HepG2 (cell line): Measurements from ENCODE around the gene IGSF8. TPM values are rescaled to one million over a fixed set of nuclear protein-coding genes. Genes with fewer than 3 reads are reported as not detected.

Source experiments
- ATAC-seq: fragments of 200-7000 bp; cut with Tn5 transposase; 3 replicates; pipeline ENCODE4 v1.9.1; 2020; ENCODE audit warnings: mild to moderate bottlenecking, moderate library complexity
- BruUV-seq: library from RNA; stranded (reverse); fragments of 400-500 nt; replicated peaks from 2 replicates; lab custom pipeline; 2021; lab: Mats Ljungman, UMichigan
- CTCF ChIA-PET: fragments of 300-600 bp; formaldehyde crosslinking; extraction: SDS; loops from one replicate; lab custom pipeline; 2021; ENCODE audit warnings: low total read pairs, inconsistent platforms, low intra/inter-chr PET ratio; lab: Yijun Ruan, JAX
- POLR2A ChIA-PET: fragments of 350-600 bp; sonication (Branson Sonifier 250); formaldehyde crosslinking; loops from one replicate; lab custom pipeline; 2020; ENCODE audit warnings: antibody characterized with exemption, inconsistent platforms; lab: Yijun Ruan, JAX
- DNase-seq: peaks from one replicate; pipeline ENCODE4 v3.0.0-alpha.2; 2015; ENCODE audit warnings: low spot score
- FAIRE-seq: peaks from 3 replicates; lab custom pipeline; 2011; peaks lifted over from hg19 to GRCh38; lab: Jason Lieb, UNC
- H2AFZ ChIP-seq: one replicate; pipeline ENCODE4 v1.6.1; 2011; ENCODE audit warnings: low read length, inconsistent platforms
- H3K27ac ChIP-seq: fragments of 300-600 bp; 3 replicates; pipeline ENCODE4 v1.8.0; 2011; ENCODE audit warnings: mixed run types, mild to moderate bottlenecking, mixed read lengths, low read length, inconsistent platforms; ENCODE audit not compliant: insufficient read depth; ENCODE audit errors: extremely low read length
- H3K27me3 ChIP-seq, 2 experiments: fragments of 200-600 bp in 1 of 2; 2 replicates in 1 of 2; 3 replicates in 1 of 2; pipeline versions ENCODE4 v1.6.0 to v1.8.0; 2011; ENCODE audit warnings: low read length in 2 of 2, mild to moderate bottlenecking in 2 of 2, moderate library complexity in 2 of 2, inconsistent platforms in 1 of 2; ENCODE audit not compliant: insufficient read depth in 2 of 2, control insufficient read depth in 1 of 2
- H3K36me3 ChIP-seq, 2 experiments: fragments of 200-600 bp in 1 of 2; replicated peaks in 1 of 2; 2 replicates in 1 of 2; 3 replicates in 1 of 2; pipeline versions ENCODE4 v1.5.1 to v1.8.0; 2011; ENCODE audit warnings: low read length in 2 of 2, inconsistent platforms in 1 of 2; ENCODE audit not compliant: insufficient read depth in 2 of 2, control insufficient read depth in 1 of 2
- H3K4me1 ChIP-seq: 2 replicates; pipeline ENCODE4 v1.5.1; 2012; ENCODE audit warnings: low read length, inconsistent platforms; ENCODE audit not compliant: insufficient read depth
- H3K4me2 ChIP-seq: 2 replicates; pipeline ENCODE4 v1.6.0; 2011; ENCODE audit warnings: low read depth, low read length, inconsistent platforms
- H3K4me3 ChIP-seq, 3 experiments: fragments of 200-600 bp in 1 of 3; sonication (generic), shearing (Covaris generic) in 1 of 3; replicated peaks in 1 of 3; 2 replicates each; pipeline ENCODE4 v1.5.1; 2011 to 2016; ENCODE audit warnings: low read length in 3 of 3, inconsistent platforms in 2 of 3, low read depth in 2 of 3, mild to moderate bottlenecking in 2 of 3, control low read depth in 1 of 3, mixed read lengths in 1 of 3; ENCODE audit not compliant: insufficient read depth in 1 of 3
- H3K79me2 ChIP-seq: one replicate; pipeline ENCODE4 v1.6.1; 2011; ENCODE audit warnings: low read length, inconsistent platforms; ENCODE audit not compliant: insufficient read depth
- H3K9ac ChIP-seq: 2 replicates; pipeline ENCODE4 v1.6.0; 2011; ENCODE audit warnings: mild to moderate bottlenecking, low read depth, low read length, inconsistent platforms; ENCODE audit not compliant: insufficient read depth
- H3K9me3 ChIP-seq: 2 replicates; pipeline ENCODE4 v1.5.1; 2012; ENCODE audit warnings: mild to moderate bottlenecking, low read length
- H4K20me1 ChIP-seq: 2 replicates; pipeline ENCODE4 v1.6.0; 2011; ENCODE audit warnings: inconsistent platforms, mild to moderate bottlenecking, low read length, moderate library complexity; ENCODE audit not compliant: insufficient read depth
- AGO2 ChIP-seq: fragments of 200-400 bp; formaldehyde crosslinking; optimal IDR thresholded peaks from 2 replicates; pipeline ENCODE3; 2017; ENCODE audit warnings: mild to moderate bottlenecking, low read depth, low read length, moderate library complexity
- CSRNP1 ChIP-seq: sonication (generic); formaldehyde crosslinking; IDR thresholded peaks from 2 replicates; pipeline ENCODE4 v1.8.1; 2023; ENCODE audit warnings: mild to moderate bottlenecking, missing genetic modification reagents
- CTCF ChIP-seq: sonication (generic); formaldehyde crosslinking; IDR thresholded peaks from 2 replicates; pipeline ENCODE4 v1.5.0; 2020; ENCODE audit warnings: mild to moderate bottlenecking, missing genetic modification reagents, moderate library complexity
- EZH2 ChIP-seq: conservative IDR thresholded peaks from 2 replicates; pipeline ENCODE4 v1.6.1; 2012; ENCODE audit warnings: mild to moderate bottlenecking, low read depth, low read length, moderate library complexity
- HNRNPL ChIP-seq: fragments of 200-400 bp; formaldehyde crosslinking; IDR thresholded peaks from 2 replicates; pipeline ENCODE4 v1.6.1; 2017; ENCODE audit warnings: mild to moderate bottlenecking, low read depth, low read length
- RFX1 ChIP-seq: fragments of 450-650 bp; IDR thresholded peaks from 2 replicates; pipeline ENCODE4 v1.6.1; 2017
- SALL1 ChIP-seq: sonication (generic); formaldehyde crosslinking; IDR thresholded peaks from 2 replicates; pipeline ENCODE4 v1.8.0; 2022; ENCODE audit warnings: mild to moderate bottlenecking, missing genetic modification reagents
- WGBS: methylation state at CpG from one replicate; pipeline ENCODE4 v1.1.6; 2017; ENCODE audit warnings: low lambda C conversion rate; 5-methylcytosine and 5-hydroxymethylcytosine counted together
- in situ Hi-C: cut with HindIII; loops from 2 replicates; pipeline ENCODE4 v1.10.0; 2017; ENCODE audit warnings: low pct_unique_long_range_greater_than_20kb; ENCODE audit not compliant: extremely low pct_ligation_motif_present
- intact Hi-C: fragments of 100-400 bp; cut with micrococcal nuclease; formaldehyde crosslinking; loops from one replicate; pipeline ENCODE4 v1.10.0; 2022; ENCODE audit not compliant: unreplicated experiment
- polyA plus RNA-seq, 8 experiments: library from polyadenylated mRNA; depleted of rRNA in 3 of 8; stranded (reverse) in 7 of 8; unstranded in 1 of 8; fragments of >200 nt; fragmentation: Illumina TruSeq in 4 of 8; extraction: Trizol in 4 of 8; gene quantifications; 2 replicates each; pipeline versions ENCODE4 v1.2.1 to v1.2.3, GENCODE V29; 2011 to 2016; ENCODE audit warnings: low read depth in 4 of 8, missing spikeins in 1 of 8, mixed read lengths in 1 of 8; ENCODE audit not compliant: insufficient read depth in 1 of 8
- total RNA-seq, 5 experiments: library from RNA; depleted of rRNA; stranded (reverse); fragments of >200 nt; fragmentation: Illumina TruSeq; extraction: Trizol; gene quantifications; 2 replicates each; pipeline ENCODE4 v1.2.3, GENCODE V29; 2016; ENCODE audit warnings: low read depth in 1 of 5

The IGSF8 gene
- total and polyA plus RNA-seq, 2 of the 13 experiments (the other 11 are each of a cell fraction or from before 2014, with no cell fraction given): 24.0 to 41.0 TPM

- TF ChIP-seq SALL1 (no peak), RFX1 (no peak)
- TF ChIP-seq, all 625 proteins: peak for 0
Measured at GRCh38 chr1:160063176-160063575, 35.2 kb downstream of the IGSF8 start (continued).

GRCh38 chr1:160062230-160062532, 36.2 kb downstream of the IGSF8 start:
- WGBS: 80% methylated on average over 1 of the region's 6 CpGs
- Histone ChIP-seq H3K4me1 (peaks cover 80% of the 10 kb centered on the region), H3K27ac (no peak overlapping the region), H3K4me3 (no peak overlapping the region), H4K20me1 (no peaks in the 10 kb centered on the region), H3K9me3 (no peaks in the 10 kb centered on the region), H3K4me2 (no peak overlapping the region), H3K9ac (no peak overlapping the region), H3K36me3 (no peaks in the 10 kb centered on the region), H2AFZ (no peak overlapping the region), H3K27me3 (no peaks in the 10 kb centered on the region), H3K79me2 (no peaks in the 10 kb centered on the region)
- in situ Hi-C loops: no loop called here
- no peak for FAIRE-seq
- TF ChIP-seq HNRNPL: 0 out of 2 replicates have a peak, but pooled peaks have one; percentile 24
- TF ChIP-seq EZH2: no peak
- peak; percentile 26 for TF ChIP-seq AGO2
- no peak for ATAC-seq
- CTCF ChIA-PET: no interaction called here
- BruUV-seq: no TSS peak
- POLR2A ChIA-PET: interaction anchor here (3.0 kb wide), 1 partner anchor 8 kb away, joined by 15 read pairs; no protein-coding TSS in a partner anchor
- intact Hi-C loops: no loop called here
- no peak for DNase-seq

GRCh38 chr1:160061369-160062229, 36.8 kb downstream of the IGSF8 start:
- TF ChIP-seq CTCF (CRISPR knock-in tag) (peak; percentile 20; the same call in 1 of the 2 replicates), HNRNPL (peak; percentile 82; the same call in 1 of the 2 replicates), CSRNP1 (CRISPR knock-in tag) (no peak)
- no TSS peak for BruUV-seq
- H3K4me1 ChIP-seq: peaks cover 80% of the 10 kb centered on the region
- no peaks in the 10 kb centered on the region for H3K27me3 ChIP-seq
- ChIA-PET POLR2A (no interaction called here), CTCF (no interaction called here)
- in situ Hi-C loops: no loop called here
- H2AFZ ChIP-seq: no peak overlapping the region
- intact Hi-C loops: no loop called here
- DNase-seq: no peak
- no peak overlapping the region for H3K27ac ChIP-seq
- no peak overlapping the region for H3K9ac ChIP-seq
- no peak overlapping the region for H3K4me3 ChIP-seq
- no peak overlapping the region for H3K4me2 ChIP-seq
- H3K9me3 ChIP-seq: no peaks in the 10 kb centered on the region
- H4K20me1 ChIP-seq: no peaks in the 10 kb centered on the region
- no peak for FAIRE-seq
- peak; percentile 32 for ATAC-seq
- H3K36me3 ChIP-seq: no peaks in the 10 kb centered on the region
- no peaks in the 10 kb centered on the region for H3K79me2 ChIP-seq
- WGBS: 77% methylated on average over 14 of the region's 15 CpGs
